PC-9 (cell line): ENCODE results near the gene CFAP410.

Experiments used
- CTCF ChIP-seq: fragments of 200-600 bp; sonication (generic); conservative IDR thresholded peaks from 2 replicates; pipeline ENCODE4 v1.6.1; 2017; ENCODE audit warnings: mixed run types, antibody characterized with exemption, mild to moderate bottlenecking, moderate library complexity
- EZH2 ChIP-seq: fragments of 200-600 bp; sonication (generic); IDR thresholded peaks from 2 replicates; pipeline ENCODE4 v1.8.0; 2017; ENCODE audit warnings: antibody characterized with exemption, low read depth

GRCh38 chr21:44281801-44282200 lies 57.4 kb downstream of the CFAP410 start:
- TF ChIP-seq CTCF (no peak), EZH2 (no peak)
